HG03135 (cell line): ENCODE results near the gene PTGDR2.
"Not testable (repeated sequence)": the region's sequence is repeated elsewhere in the genome, so short reads cannot be mapped to it uniquely, and the experiment has no call there.

Experiments used
- ATAC-seq: cut with Tn5 transposase; IDR thresholded peaks from one replicate; pipeline ENCODE4 v1.9.1; 2021; ENCODE audit warnings: mild to moderate bottlenecking, moderate library complexity; ENCODE audit not compliant: unreplicated experiment

Gene PTGDR2

DNA sequence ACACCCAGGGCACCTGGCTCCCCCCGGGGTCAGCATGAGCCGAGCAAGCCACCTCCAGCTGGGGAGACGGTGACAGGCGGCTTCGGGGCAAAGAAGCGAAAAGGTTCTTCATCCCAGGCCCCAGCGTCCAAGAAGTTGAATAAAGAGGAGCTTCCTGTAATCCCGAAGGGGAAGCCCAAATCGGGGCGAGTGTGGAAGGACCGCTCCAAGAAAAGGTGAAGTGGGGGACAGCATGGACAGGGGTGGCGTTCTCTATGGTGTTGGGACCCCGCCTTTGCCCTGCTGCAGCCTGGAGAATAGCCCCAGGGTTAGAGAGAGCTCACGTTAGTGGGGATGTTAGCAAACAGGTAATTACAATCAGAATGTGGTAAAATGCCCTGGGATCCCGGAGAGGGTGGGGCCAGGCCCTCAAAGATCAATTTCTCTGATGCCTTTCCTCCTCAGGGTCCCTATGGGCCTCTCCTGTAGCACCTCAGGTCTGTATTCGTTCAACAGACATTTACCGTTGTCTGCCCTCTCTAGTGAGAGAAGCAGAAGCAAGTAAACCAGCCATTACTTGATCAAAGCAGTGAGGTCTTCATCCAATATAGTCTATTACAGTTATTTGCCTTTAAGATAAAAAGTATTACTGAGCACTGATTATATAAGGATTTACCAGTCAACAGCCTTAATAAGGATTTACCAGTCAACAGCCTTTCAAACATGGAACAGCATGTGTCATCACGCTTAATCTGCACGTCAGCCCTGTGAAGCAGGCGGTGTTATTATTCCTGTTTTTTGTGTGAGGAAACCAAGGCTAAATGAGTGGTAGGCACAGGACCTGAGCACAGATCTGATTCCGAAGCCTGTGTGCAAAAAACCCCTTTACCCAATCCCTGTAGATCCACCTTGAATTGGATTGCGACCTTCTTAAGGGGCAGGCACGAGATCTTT is 12.8 kb downstream of the PTGDR2 start:
- no peak for ATAC-seq

DNA sequence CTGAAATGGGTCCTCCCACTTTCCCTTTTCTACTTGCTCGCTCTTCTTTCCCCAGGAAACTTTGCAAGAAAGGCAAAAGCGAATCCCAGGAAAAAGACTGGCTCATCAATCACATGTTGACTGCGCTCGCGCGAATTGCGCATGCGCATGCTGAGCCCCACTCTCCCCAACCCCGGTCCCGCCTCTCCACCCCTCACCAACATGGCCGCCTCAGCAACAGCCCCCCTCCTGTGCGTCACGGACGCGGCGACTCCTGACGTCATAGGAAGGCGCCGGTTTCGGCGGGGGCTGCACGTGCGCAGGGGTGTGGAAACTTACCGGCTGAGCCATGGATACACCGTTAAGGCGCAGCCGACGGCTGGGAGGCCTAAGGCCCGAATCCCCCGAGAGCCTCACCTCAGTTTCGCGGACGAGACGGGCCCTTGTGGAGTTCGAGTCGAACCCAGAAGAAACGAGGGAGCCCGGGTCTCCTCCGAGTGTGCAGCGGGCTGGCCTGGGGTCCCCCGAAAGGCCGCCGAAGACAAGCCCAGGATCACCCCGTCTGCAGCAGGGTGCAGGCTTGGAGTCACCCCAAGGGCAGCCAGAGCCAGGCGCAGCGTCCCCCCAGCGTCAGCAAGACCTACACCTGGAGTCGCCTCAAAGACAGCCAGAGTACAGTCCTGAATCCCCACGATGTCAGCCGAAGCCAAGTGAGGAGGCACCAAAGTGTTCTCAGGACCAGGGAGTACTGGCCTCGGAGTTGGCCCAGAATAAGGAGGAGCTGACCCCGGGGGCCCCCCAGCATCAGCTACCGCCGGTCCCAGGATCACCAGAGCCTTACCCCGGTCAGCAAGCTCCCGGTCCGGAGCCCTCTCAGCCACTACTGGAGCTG is 13.7 kb downstream of the PTGDR2 start, which contains the start of gene CCDC86:
TSS of gene CCDC86 (plus strand) at position 317 of the 871 bp plus-strand sequence. CDS start at position 329, 12 bp downstream.
- ATAC-seq: peak; percentile 79

- no peak for ATAC-seq
Measured at GRCh38 chr11:60840470-60841430, 15.0 kb downstream of the PTGDR2 start.

DNA sequence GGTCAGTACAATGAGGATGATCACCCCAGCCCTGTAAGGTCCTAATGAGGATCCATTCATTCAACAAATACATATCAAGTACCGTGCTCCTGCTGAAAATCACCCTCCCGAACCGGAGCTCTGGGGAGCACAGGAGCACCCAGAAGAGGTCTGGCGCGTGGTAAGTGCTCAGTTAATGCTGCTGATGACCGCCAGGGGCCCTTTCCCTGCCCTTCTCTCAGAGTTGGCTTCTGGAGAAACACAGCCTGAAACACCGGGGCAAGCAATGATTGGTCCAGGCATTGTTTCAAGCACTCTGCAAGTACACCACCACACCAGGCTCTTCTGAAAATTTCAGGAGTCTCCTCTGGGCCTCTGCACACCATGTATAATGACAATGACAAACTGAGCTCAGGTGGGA is 17.6 kb downstream of the PTGDR2 start:
- ATAC-seq: no peak

DNA sequence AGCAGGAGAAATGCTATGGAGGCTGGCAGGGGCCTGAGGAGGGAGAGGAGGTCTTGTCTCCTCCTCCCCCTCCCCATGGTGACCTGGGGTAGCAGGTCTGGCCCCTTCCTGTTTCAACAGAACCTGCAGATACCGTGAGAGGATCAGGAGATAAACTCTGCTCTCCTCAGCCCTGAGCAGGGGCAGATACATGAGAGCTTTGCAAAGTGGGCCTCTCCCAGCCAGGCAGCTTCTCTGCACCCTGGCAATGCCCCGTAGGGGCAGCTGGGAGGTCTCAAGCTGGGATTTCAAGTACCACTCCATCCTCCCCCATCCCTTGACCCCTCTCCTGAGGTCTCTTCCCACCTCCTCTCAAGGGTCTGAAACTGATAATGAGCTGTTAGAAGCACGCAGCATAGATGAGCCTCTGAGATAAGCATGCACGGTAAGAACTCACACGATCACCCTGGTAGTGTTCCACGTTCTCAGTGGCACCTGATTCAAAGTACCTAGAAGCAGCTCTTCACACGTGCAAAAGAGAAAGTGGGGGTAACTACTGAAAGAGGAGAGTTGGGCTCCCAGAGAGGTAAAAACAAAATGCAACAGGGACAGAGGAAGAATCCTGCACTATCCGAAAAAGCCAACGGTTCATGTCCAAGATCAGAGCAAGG is 18.8 kb downstream of the PTGDR2 start:
- no peak for ATAC-seq

- no peak for ATAC-seq
Measured at GRCh38 chr11:60835534-60835846, 20.3 kb downstream of the PTGDR2 start.

- no peak for ATAC-seq
Measured at GRCh38 chr11:60834742-60835533, 20.8 kb downstream of the PTGDR2 start.

DNA sequence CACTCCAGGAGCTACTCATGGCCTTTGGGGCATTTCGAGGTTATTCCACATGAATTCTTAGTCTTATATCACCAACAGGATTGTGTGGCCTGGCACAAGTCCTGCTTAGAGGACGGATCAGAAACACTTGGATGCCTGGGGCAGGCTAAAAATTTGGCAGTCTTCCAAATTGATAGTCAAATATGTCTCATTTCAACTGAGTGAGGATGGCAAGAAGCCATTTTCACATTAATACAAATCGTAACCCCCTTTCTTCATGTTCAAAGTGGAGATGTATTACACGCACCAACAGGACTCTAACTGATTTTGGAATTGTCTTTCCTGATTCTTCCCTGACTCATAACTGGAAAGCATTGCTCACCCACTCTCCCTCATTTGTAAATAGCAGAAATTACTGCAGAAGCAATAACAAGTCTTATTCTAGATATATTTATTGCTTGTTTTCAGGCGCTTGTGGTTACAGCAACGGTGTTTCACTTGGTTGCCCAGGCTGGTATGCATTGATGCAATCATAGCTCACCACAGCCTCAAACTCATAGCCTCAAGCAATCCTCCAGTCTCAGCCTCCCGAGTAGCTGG is 24.2 kb downstream of the PTGDR2 start:
- no peak for ATAC-seq

DNA sequence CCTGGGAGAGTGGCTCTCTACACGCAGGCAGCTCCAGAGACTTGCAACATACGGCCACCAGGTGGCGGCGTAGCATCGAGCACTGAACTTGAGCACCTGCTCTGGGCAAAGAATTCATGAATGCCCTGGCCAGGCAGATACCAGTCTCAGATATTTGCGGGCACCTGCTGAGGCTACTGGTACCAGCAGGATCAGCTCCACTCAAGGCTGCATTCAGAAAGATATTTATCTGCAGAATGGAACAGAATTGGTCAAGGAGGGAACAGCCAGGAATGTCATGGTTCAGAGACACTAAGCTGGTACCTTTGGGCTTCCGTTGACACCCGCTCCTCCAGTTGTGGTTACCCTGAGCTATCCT is 24.6 kb downstream of the PTGDR2 start:
- peak; percentile 71 for ATAC-seq

GRCh38 chr11:60830478-60831142 is 25.1 kb downstream of the PTGDR2 start:
- peak; percentile 44 for ATAC-seq

GRCh38 chr11:60825790-60826189 is 30.0 kb downstream of the PTGDR2 start:
- no peak for ATAC-seq

DNA sequence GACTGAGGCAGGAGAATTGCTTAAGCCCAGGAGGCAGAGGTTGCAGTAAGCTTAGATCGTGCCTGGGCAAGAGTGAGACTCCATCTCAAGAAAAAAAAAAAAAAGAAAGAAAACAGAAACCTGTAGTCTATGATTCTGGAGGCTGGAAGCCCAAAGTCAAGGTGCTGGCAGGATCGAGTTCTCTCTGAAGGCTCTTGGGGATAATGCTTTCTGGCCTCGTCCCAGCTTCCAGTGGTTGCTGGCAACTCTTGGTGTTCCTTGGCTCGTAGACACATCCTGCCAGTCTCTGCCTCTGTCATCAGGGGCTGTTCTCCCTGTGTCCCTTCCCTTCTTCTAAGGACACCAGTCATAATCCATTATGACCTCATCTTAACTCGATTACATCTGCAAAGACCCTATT is 30.6 kb downstream of the PTGDR2 start:
- ATAC-seq: no peak

DNA sequence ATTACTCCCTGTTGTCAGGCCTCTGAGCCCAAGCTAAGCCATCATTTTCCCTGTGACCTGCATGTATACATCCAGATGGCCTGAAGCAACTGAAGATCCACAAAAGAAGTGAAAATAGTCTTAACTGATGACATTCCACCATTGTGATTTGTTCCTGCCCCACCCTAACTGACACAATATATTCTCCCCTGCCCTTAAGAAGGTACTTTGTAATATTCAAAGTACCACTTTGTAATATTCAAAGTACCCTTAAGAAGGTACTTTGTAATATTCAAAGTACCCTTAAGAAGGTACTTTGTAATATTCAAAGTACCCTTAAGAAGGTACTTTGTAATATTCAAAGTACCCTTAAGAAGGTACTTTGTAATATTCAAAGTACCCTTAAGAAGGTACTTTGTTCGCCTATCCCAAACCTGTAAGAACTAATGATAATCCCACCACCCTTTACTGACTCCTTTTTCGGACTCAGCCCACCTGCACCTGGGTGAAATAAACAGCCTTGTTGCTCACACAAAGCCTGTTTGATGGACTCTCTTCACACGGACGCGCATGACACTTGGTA is 31.9 kb downstream of the PTGDR2 start:
- not testable (repeated sequence) for ATAC-seq

- ATAC-seq: no peak
Measured at GRCh38 chr11:60821827-60822599, 33.7 kb downstream of the PTGDR2 start.

DNA sequence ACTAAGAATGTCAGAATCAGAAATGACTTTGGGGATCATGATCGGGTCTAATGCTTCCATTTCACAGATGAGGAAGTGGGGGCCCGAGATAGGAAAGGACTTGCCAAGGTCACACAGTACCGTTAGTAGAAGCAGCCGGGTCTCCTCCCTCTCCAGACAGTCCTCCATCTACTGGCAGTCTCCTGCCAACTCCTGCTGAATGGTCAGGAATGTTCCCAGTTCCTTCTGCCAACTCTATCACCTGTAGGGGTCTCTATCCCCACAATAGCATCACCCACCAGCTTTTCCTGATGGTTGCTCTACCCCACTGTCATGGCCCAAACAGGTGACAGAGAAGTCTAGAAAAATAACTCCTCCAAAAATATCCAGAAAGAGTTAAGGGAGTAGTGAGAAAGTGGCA is 37.7 kb downstream of the PTGDR2 start:
- no peak for ATAC-seq

GRCh38 chr11:60816590-60817157 is 39.1 kb downstream of the PTGDR2 start:
- ATAC-seq: no peak

DNA sequence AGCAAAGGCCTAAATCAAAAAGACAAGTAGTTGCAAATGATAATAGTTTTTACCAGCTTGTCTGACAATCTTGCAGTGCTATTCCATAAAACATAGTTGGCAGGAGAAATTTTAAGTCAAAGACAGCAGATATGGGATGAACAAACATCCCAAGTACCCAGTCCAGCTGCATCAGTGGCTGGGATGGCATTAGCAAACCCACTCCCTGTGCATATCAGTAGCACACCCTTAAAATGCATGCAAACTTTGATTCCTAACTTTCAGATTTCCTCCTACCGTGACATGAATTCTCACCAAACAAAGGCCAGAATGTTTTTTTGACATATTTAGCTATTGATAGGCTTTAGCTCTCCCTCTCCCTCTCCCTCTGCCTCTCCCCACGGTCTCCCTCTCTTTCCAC is 41.6 kb downstream of the PTGDR2 start:
- no peak for ATAC-seq
